H1 (cell line): ENCODE measurements around the gene PREX1. TPM values are rescaled to one million over a fixed set of nuclear protein-coding genes. Genes with fewer than 3 reads are reported as not detected.

Experiments used
- CTCF ChIA-PET: fragments of 300-600 bp; sonication (Branson Sonifier 250); formaldehyde crosslinking; loops from one replicate; lab custom pipeline; 2021; ENCODE audit not compliant: partially characterized antibody; lab: Charles Lee
- POLR2A ChIA-PET: fragments of 300-600 bp; sonication (Branson Sonifier 250); formaldehyde crosslinking; loops from one replicate; lab custom pipeline; 2021; ENCODE audit warnings: inconsistent platforms; ENCODE audit not compliant: partially characterized antibody; lab: Charles Lee
- DNase-seq, 2 experiments: peaks; one replicate each; pipeline versions ENCODE4 v3.0.0 to v3.0.0-alpha.2; 2010 to 2022; ENCODE audit warnings: low spot score in 2 of 2, low read depth in 1 of 2, mixed read lengths in 1 of 2
- FAIRE-seq: peaks from 2 replicates; lab custom pipeline; 2011; peaks lifted over from hg19 to GRCh38; lab: Jason Lieb, UNC
- H2AFZ ChIP-seq: 2 replicates; pipeline ENCODE4 v1.8.1; 2012; ENCODE audit warnings: low read length, inconsistent platforms
- H2AK5ac ChIP-seq: 2 replicates; pipeline ENCODE4 v1.6.1; 2013; ENCODE audit warnings: low read depth, low read length
- H2BK120ac ChIP-seq: replicated peaks from 2 replicates; pipeline ENCODE3; 2013; ENCODE audit warnings: low read depth, low read length, inconsistent platforms
- H2BK12ac ChIP-seq: 2 replicates; pipeline ENCODE4 v1.6.1; 2013; ENCODE audit warnings: low read depth, low read length
- H2BK15ac ChIP-seq: 2 replicates; pipeline ENCODE4 v1.6.1; 2013; ENCODE audit warnings: low read length
- H2BK20ac ChIP-seq: 2 replicates; pipeline ENCODE4 v1.6.1; 2013; ENCODE audit warnings: low read length
- H2BK5ac ChIP-seq: 2 replicates; pipeline ENCODE4 v1.6.1; 2013; ENCODE audit warnings: low read depth, low read length
- H3K14ac ChIP-seq: 2 replicates; pipeline ENCODE4 v1.6.1; 2013; ENCODE audit warnings: inconsistent platforms; ENCODE audit not compliant: insufficient read length
- H3K18ac ChIP-seq: 2 replicates; pipeline ENCODE4 v1.6.1; 2013; ENCODE audit warnings: low read length; ENCODE audit errors: extremely low read depth
- H3K23ac ChIP-seq: 2 replicates; pipeline ENCODE4 v1.6.1; 2013; ENCODE audit warnings: inconsistent platforms; ENCODE audit not compliant: insufficient read length
- H3K23me2 ChIP-seq: 2 replicates; pipeline ENCODE4 v1.6.1; 2013; ENCODE audit warnings: low read depth, low read length
- H3K27ac ChIP-seq: 2 replicates; pipeline ENCODE4 v1.6.1; 2011; ENCODE audit warnings: low read depth, low read length, inconsistent platforms
- H3K27me3 ChIP-seq, 4 experiments: replicated peaks in 1 of 4; 1 replicate in 1 of 4; 2 replicates in 3 of 4; pipeline versions ENCODE4 v1.6.1 to v1.8.1; 2011 to 2013; ENCODE audit warnings: low read length in 3 of 4, mild to moderate bottlenecking in 3 of 4, inconsistent platforms in 2 of 4, mixed read lengths in 2 of 4, moderate library complexity in 1 of 4; ENCODE audit not compliant: control insufficient read depth in 3 of 4, insufficient read depth in 3 of 4; ENCODE audit errors: extremely low read depth in 1 of 4
- H3K36me3 ChIP-seq, 4 experiments: 2 replicates each; pipeline versions ENCODE4 v1.6.1 to v1.8.1; 2011 to 2013; ENCODE audit warnings: mild to moderate bottlenecking in 4 of 4, low read length in 3 of 4, moderate library complexity in 2 of 4, control low read depth in 1 of 4, inconsistent platforms in 1 of 4; ENCODE audit not compliant: insufficient read depth in 4 of 4, control insufficient read depth in 2 of 4
- H3K4ac ChIP-seq: replicated peaks from 2 replicates; pipeline ENCODE3; 2013; ENCODE audit warnings: low read length, low read depth, mixed read lengths, inconsistent platforms; ENCODE audit not compliant: insufficient read length
- H3K4me1 ChIP-seq, 4 experiments: replicated peaks in 1 of 4; 1 replicate in 1 of 4; 2 replicates in 3 of 4; pipeline versions ENCODE4 v1.6.1 to v1.8.1; 2011 to 2013; ENCODE audit warnings: low read length in 3 of 4, inconsistent platforms in 2 of 4, mixed read lengths in 1 of 4; ENCODE audit not compliant: insufficient read depth in 4 of 4, control insufficient read depth in 3 of 4
- H3K4me2 ChIP-seq, 2 experiments: 2 replicates each; pipeline versions ENCODE4 v1.6.1 to v1.8.1; 2011 to 2013; ENCODE audit warnings: low read depth in 2 of 2, low read length in 2 of 2, control low read depth in 1 of 2, inconsistent platforms in 1 of 2, mild to moderate bottlenecking in 1 of 2; ENCODE audit not compliant: insufficient read depth in 1 of 2
- H3K4me3 ChIP-seq, 4 experiments: fragments of 200-600, 300-600 bp in 1 of 4; sonication (generic), shearing (Covaris generic), sonication (Bioruptor Twin) in 1 of 4; 2 replicates each; pipeline versions ENCODE4 v1.5.1 to v1.8.1; 2011 to 2016; ENCODE audit warnings: low read length in 4 of 4, low read depth in 3 of 4, control low read depth in 2 of 4, inconsistent platforms in 2 of 4, mild to moderate bottlenecking in 2 of 4, mixed read lengths in 1 of 4, moderate library complexity in 1 of 4; ENCODE audit not compliant: insufficient read depth in 2 of 4; ENCODE audit errors: extremely low read depth in 1 of 4
- H3K56ac ChIP-seq: replicated peaks from 2 replicates; pipeline ENCODE3; 2013; ENCODE audit warnings: low read depth, mild to moderate bottlenecking, mixed read lengths, low read length, inconsistent platforms; ENCODE audit not compliant: insufficient read length
- H3K79me1 ChIP-seq: 2 replicates; pipeline ENCODE4 v1.6.1; 2013; ENCODE audit warnings: low read depth, low read length, control low read depth
- H3K79me2 ChIP-seq, 2 experiments: 2 replicates each; pipeline versions ENCODE4 v1.6.1 to v1.8.1; 2012 to 2013; ENCODE audit warnings: low read length in 2 of 2, mild to moderate bottlenecking in 2 of 2, inconsistent platforms in 1 of 2; ENCODE audit not compliant: insufficient read depth in 2 of 2, control insufficient read depth in 1 of 2
- H3K9ac ChIP-seq, 4 experiments: replicated peaks in 1 of 4; 1 replicate in 1 of 4; 2 replicates in 3 of 4; pipeline versions ENCODE4 v1.6.1 to v1.8.1; 2011 to 2013; ENCODE audit warnings: low read depth in 3 of 4, low read length in 3 of 4, control low read depth in 2 of 4, mild to moderate bottlenecking in 2 of 4, moderate library complexity in 2 of 4, inconsistent platforms in 1 of 4; ENCODE audit errors: extremely low read depth in 1 of 4
- H3K9me3 ChIP-seq, 2 experiments: 2 replicates each; pipeline versions ENCODE4 v1.6.1 to v1.8.1; 2012 to 2013; ENCODE audit warnings: mild to moderate bottlenecking in 2 of 2, moderate library complexity in 2 of 2, control low read depth in 1 of 2, inconsistent platforms in 1 of 2, low read depth in 1 of 2, low read length in 1 of 2, mixed read lengths in 1 of 2; ENCODE audit not compliant: insufficient read depth in 2 of 2
- H4K20me1 ChIP-seq, 2 experiments: replicated peaks in 1 of 2; 2 replicates each; pipeline versions ENCODE3 to v1.8.1; 2011 to 2013; ENCODE audit warnings: inconsistent platforms in 2 of 2, low read length in 2 of 2, mild to moderate bottlenecking in 1 of 2; ENCODE audit not compliant: insufficient read depth in 2 of 2, control insufficient read depth in 1 of 2
- H4K5ac ChIP-seq: 2 replicates; pipeline ENCODE4 v1.6.1; 2013; ENCODE audit warnings: low read length, low read depth, mixed read lengths, inconsistent platforms; ENCODE audit not compliant: insufficient read length
- H4K8ac ChIP-seq: 2 replicates; pipeline ENCODE4 v1.8.0; 2013; ENCODE audit warnings: mild to moderate bottlenecking, moderate library complexity, low read length, inconsistent platforms; ENCODE audit not compliant: insufficient read depth; ENCODE audit errors: extremely low read depth
- H4K91ac ChIP-seq: replicated peaks from 2 replicates; pipeline ENCODE3; 2013; ENCODE audit warnings: low read length, mixed read lengths, inconsistent platforms; ENCODE audit not compliant: insufficient read length
- ASH2L ChIP-seq: fragments of 200-600, 300-600 bp; sonication (generic); IDR thresholded peaks from one replicate; pipeline ENCODE4 v1.7.1; 2017; ENCODE audit warnings: low read length
- BACH1 ChIP-seq: IDR thresholded peaks from 2 replicates; pipeline ENCODE4 v1.6.1; 2012; ENCODE audit warnings: low read length, improper control_type of control experiment
- BCL11A ChIP-seq, 2 experiments: IDR thresholded peaks; one replicate each; pipeline ENCODE4 v1.6.1; 2011; ENCODE audit warnings: low read depth in 2 of 2, low read length in 2 of 2, mild to moderate bottlenecking in 2 of 2
- E2F6 ChIP-seq: IDR thresholded peaks from 2 replicates; pipeline ENCODE4 v1.6.1; 2012; ENCODE audit warnings: inconsistent platforms
- GTF2F1 ChIP-seq: IDR thresholded peaks from 2 replicates; pipeline ENCODE4 v1.6.1; 2012; ENCODE audit warnings: low read depth, low read length, improper control_type of control experiment, borderline replicate concordance
- HDAC2 ChIP-seq, 2 experiments: fragments of 300-600 bp in 1 of 2; sonication (generic) in 1 of 2; IDR thresholded peaks; 2 replicates each; pipeline ENCODE4 v1.6.1; 2011 to 2012; ENCODE audit warnings: low read depth in 2 of 2, low read length in 2 of 2, mild to moderate bottlenecking in 2 of 2, moderate library complexity in 2 of 2, borderline replicate concordance in 1 of 2, inconsistent platforms in 1 of 2
- HDAC6 ChIP-seq: IDR thresholded peaks from one replicate; pipeline ENCODE4 v1.7.1; 2012; ENCODE audit warnings: low read depth, mild to moderate bottlenecking, inconsistent platforms, low read length, moderate library complexity
- KDM4A ChIP-seq: IDR thresholded peaks from one replicate; pipeline ENCODE4 v1.7.1; 2012; ENCODE audit warnings: low read depth, mild to moderate bottlenecking, moderate library complexity, low read length, inconsistent platforms; ENCODE audit not compliant: severe bottlenecking
- POU5F1 ChIP-seq: IDR thresholded peaks from 2 replicates; pipeline ENCODE4 v1.6.1; 2011; ENCODE audit warnings: low read depth, mild to moderate bottlenecking, low read length, moderate library complexity
- RBBP5 ChIP-seq: IDR thresholded peaks from 2 replicates; pipeline ENCODE4 v1.7.1; 2012; ENCODE audit warnings: low read depth, mild to moderate bottlenecking, inconsistent platforms, low read length, moderate library complexity, borderline replicate concordance
- SAP30 ChIP-seq: fragments of 300-600 bp; sonication (generic); IDR thresholded peaks from 2 replicates; pipeline ENCODE4 v1.7.1; 2012; ENCODE audit warnings: low read length, moderate library complexity, mild to moderate bottlenecking, inconsistent platforms; ENCODE audit not compliant: insufficient read depth, insufficient replicate concordance
- SIRT6 ChIP-seq: IDR thresholded peaks from one replicate; pipeline ENCODE4 v1.7.1; 2012; ENCODE audit warnings: low read length, inconsistent platforms
- YY1 ChIP-seq: IDR thresholded peaks from 2 replicates; pipeline ENCODE4 v1.6.1; 2011; ENCODE audit warnings: low read depth, mild to moderate bottlenecking, low read length
- WGBS, 2 experiments: shearing (Covaris generic) in 1 of 2; methylation state at CpG; one replicate each; pipeline versions ENCODE4 v1.1.6 to v1.1.7; 2013 to 2015; ENCODE audit warnings: low lambda C conversion rate in 2 of 2, mixed read lengths in 2 of 2, inconsistent platforms in 1 of 2, low coverage in 1 of 2, missing lambda C conversion rate in 1 of 2; ENCODE audit not compliant: insufficient replicate concordance in 2 of 2, insufficient coverage in 1 of 2, insufficient read length in 1 of 2; ENCODE audit errors: extremely low coverage in 1 of 2, missing lambda C conversion rate in 1 of 2; 5-methylcytosine and 5-hydroxymethylcytosine counted together
- polyA plus RNA-seq, 7 experiments: library from polyadenylated mRNA; depleted of rRNA in 3 of 7; stranded (reverse) in 5 of 7; unstranded in 2 of 7; fragments of >200 nt in 5 of 7; fragments of 200-250 nt in 2 of 7; gene quantifications; 1 replicate in 5 of 7; 2 replicates in 1 of 7; 4 replicates in 1 of 7; pipeline versions ENCODE4 v1.2.1 to v1.2.3, GENCODE V29; 2011 to 2013; ENCODE audit warnings: missing spikeins in 2 of 7, mixed read lengths in 2 of 7
- total RNA-seq: library from RNA; stranded (reverse); fragmentation: NEBNext Ultra II Directional; extraction: Animal tissue kit (Norgen Biotek cat#: 25700); gene quantifications from 2 replicates; pipeline ENCODE4 v1.2.1, GENCODE V29; 2021

PREX1 gene
- total and polyA plus RNA-seq, 2 of the 8 experiments (the other 6 are each of a cell fraction or from before 2014, with no cell fraction given), result 10.7 to 12.8 TPM

- POLR2A ChIA-PET, result no interaction called here
- no peaks in the 10 kb centered on the region for H3K79me2 ChIP-seq
- TF ChIP-seq SIRT6 (no peak), BACH1 (no peak), RBBP5 (no peak), POU5F1 (no peak), SAP30 (no peak), E2F6 (no peak), BCL11A (IDR thresholded peaks at IDR 0.05; ENCODE audit: low read depth in 2 of 2, low read length in 2 of 2) (no peak), YY1 (no peak), KDM4A (no peak), HDAC6 (no peak), HDAC2 (IDR thresholded peaks at IDR 0.05; ENCODE audit: borderline replicate concordance in 1 of 2, low read depth in 2 of 2, low read length in 2 of 2) (no peak), GTF2F1 (no peak), ASH2L (no peak)
Measured at GRCh38 chr20:48776306-48776705, 51.5 kb downstream of the PREX1 start.

More at GRCh38 chr20:48776306-48776705, 51.5 kb downstream of the PREX1 start:
- CTCF ChIA-PET, result no interaction called here
- Histone ChIP-seq H3K4me2 (no peak overlapping the region), H4K20me1 (no peaks in the 10 kb centered on the region), H3K9me3 (peaks cover 12 to 16% of the 10 kb centered on the region in 2 experiments), H4K5ac (no peak overlapping the region), H3K9ac (no peak overlapping the region), H3K23me2 (no peaks in the 10 kb centered on the region), H3K56ac (no peak overlapping the region), H4K91ac (no peak overlapping the region), H3K18ac (no peak overlapping the region), H2BK12ac (no peak overlapping the region), H3K79me1 (peaks cover 2% of the 10 kb centered on the region; the same call in 1 of the 2 replicates), H3K14ac (no peak overlapping the region), H3K4me3 (no peak overlapping the region), H2BK20ac (no peak overlapping the region), H2AK5ac (no peak overlapping the region), H4K8ac (no peak overlapping the region), H2BK15ac (no peak overlapping the region), H3K27me3 (no peaks in the 10 kb centered on the region; a peak in 2 of 7 replicates), H3K27ac (no peak overlapping the region), H3K23ac (no peak overlapping the region), H3K36me3 (peaks cover 0 to 3% (median 0%) of the 10 kb centered on the region in 4 experiments; a peak in 1 of 8 replicates), H2AFZ (no peak overlapping the region), H2BK120ac (no peak overlapping the region), H2BK5ac (no peak overlapping the region), H3K4ac (no peak overlapping the region), H3K4me1 (no peaks in the 10 kb centered on the region)
- WGBS, 2 experiments, result 98% methylated on average over 7 of the region's 7 CpGs; no CpG with 5 or more reads in 1 of the 2 experiments
- FAIRE-seq (no peak), DNase-seq (no peak)
